Neuronal stem cell (in vitro differentiated cells): ENCODE data around the gene CD200.
A peak's percentile ranks its signal among the peaks of the same experiment; 100 is the strongest.

Source experiments
- DNase-seq: peaks from one replicate; pipeline ENCODE4 v3.0.0-alpha.2; 2013; ENCODE audit warnings: low spot score
- H2AFZ ChIP-seq: one replicate; pipeline ENCODE4 v1.6.1; 2013; ENCODE audit warnings: mild to moderate bottlenecking, low read length, inconsistent platforms
- H2AK5ac ChIP-seq: 2 replicates; pipeline ENCODE4 v1.6.1; 2013; ENCODE audit warnings: low read depth, mild to moderate bottlenecking, inconsistent platforms, low read length, moderate library complexity, mixed read lengths
- H2BK120ac ChIP-seq: 2 replicates; pipeline ENCODE4 v1.6.1; 2013; ENCODE audit warnings: low read depth, mild to moderate bottlenecking, inconsistent platforms, low read length, moderate library complexity, mixed read lengths
- H2BK12ac ChIP-seq: one replicate; pipeline ENCODE4 v1.6.1; 2013; ENCODE audit warnings: low read length, inconsistent platforms
- H2BK15ac ChIP-seq: 2 replicates; pipeline ENCODE4 v1.6.1; 2013; ENCODE audit warnings: mild to moderate bottlenecking, low read length, inconsistent platforms, mixed read lengths
- H2BK5ac ChIP-seq: one replicate; pipeline ENCODE4 v1.6.1; 2013; ENCODE audit warnings: inconsistent platforms, mild to moderate bottlenecking, low read length, moderate library complexity
- H3K14ac ChIP-seq: one replicate; pipeline ENCODE4 v1.6.1; 2013; ENCODE audit warnings: low read length, inconsistent platforms
- H3K18ac ChIP-seq: 2 replicates; pipeline ENCODE4 v1.6.1; 2013; ENCODE audit warnings: low read length, inconsistent platforms
- H3K23ac ChIP-seq: 2 replicates; pipeline ENCODE4 v1.6.1; 2013; ENCODE audit warnings: low read depth, mild to moderate bottlenecking, mixed read lengths, low read length, inconsistent platforms; ENCODE audit not compliant: poor library complexity
- H3K27ac ChIP-seq: replicated peaks from 3 replicates; pipeline ENCODE4 v1.5.1; 2013; ENCODE audit warnings: low read length, inconsistent platforms
- H3K27me3 ChIP-seq, 3 experiments: 2 replicates each; pipeline ENCODE4 v1.6.1; 2013; ENCODE audit warnings: low read length in 3 of 3, mild to moderate bottlenecking in 2 of 3, inconsistent platforms in 1 of 3, low read depth in 1 of 3, mixed read lengths in 1 of 3, moderate library complexity in 1 of 3; ENCODE audit not compliant: control insufficient read depth in 3 of 3, insufficient read depth in 3 of 3
- H3K36me3 ChIP-seq, 2 donors: replicated peaks in 1 of 2; 2 replicates each; pipeline ENCODE4 v1.6.1; 2013; ENCODE audit warnings: low read length in 2 of 2; ENCODE audit not compliant: control insufficient read depth in 2 of 2, insufficient read depth in 2 of 2
- H3K4ac ChIP-seq: 2 replicates; pipeline ENCODE4 v1.6.1; 2013; ENCODE audit warnings: inconsistent platforms, mild to moderate bottlenecking, low read length, moderate library complexity
- H3K4me1 ChIP-seq, 2 donors: 1 replicate in 1 of 2; 2 replicates in 1 of 2; pipeline ENCODE4 v1.6.1; 2013; ENCODE audit warnings: low read length in 2 of 2, low read depth in 1 of 2; ENCODE audit not compliant: control insufficient read depth in 2 of 2, insufficient read depth in 1 of 2
- H3K4me2 ChIP-seq: one replicate; pipeline ENCODE4 v1.6.1; 2013; ENCODE audit warnings: mild to moderate bottlenecking, low read length, inconsistent platforms; ENCODE audit not compliant: insufficient read depth, poor library complexity, severe bottlenecking
- H3K4me3 ChIP-seq, 2 donors: 2 replicates each; pipeline ENCODE4 v1.5.1; 2013; ENCODE audit warnings: low read length in 2 of 2, mild to moderate bottlenecking in 2 of 2, inconsistent platforms in 1 of 2, moderate library complexity in 1 of 2
- H3K79me1 ChIP-seq: one replicate; pipeline ENCODE4 v1.6.1; 2013; ENCODE audit warnings: low read depth, mild to moderate bottlenecking, inconsistent platforms, low read length, moderate library complexity
- H3K9ac ChIP-seq: one replicate; pipeline ENCODE4 v1.6.1; 2013; ENCODE audit warnings: mild to moderate bottlenecking, low read depth, low read length, inconsistent platforms; ENCODE audit not compliant: poor library complexity
- H3K9me3 ChIP-seq, 2 donors: replicated peaks in 1 of 2; 2 replicates each; pipeline versions ENCODE3 to v1.6.1; 2013; ENCODE audit warnings: low read length in 2 of 2, mild to moderate bottlenecking in 2 of 2, inconsistent platforms in 1 of 2, low read depth in 1 of 2, mixed read lengths in 1 of 2, moderate library complexity in 1 of 2; ENCODE audit not compliant: control insufficient read depth in 2 of 2, insufficient read depth in 1 of 2
- H4K8ac ChIP-seq: one replicate; pipeline ENCODE4 v1.6.1; 2013; ENCODE audit warnings: low read depth, mild to moderate bottlenecking, inconsistent platforms, low read length, moderate library complexity
- H4K91ac ChIP-seq: one replicate; pipeline ENCODE4 v1.6.1; 2013; ENCODE audit warnings: low read length, low read depth, mild to moderate bottlenecking, inconsistent platforms; ENCODE audit not compliant: poor library complexity
- WGBS, 2 donors: extraction: QIAGEN DNeasy Blood & Tissue Kit; methylation state at CpG; one replicate each; pipeline ENCODE4 v1.1.7; 2013; ENCODE audit warnings: missing lambda C conversion rate in 2 of 2, mixed read lengths in 1 of 2; ENCODE audit not compliant: insufficient read length in 2 of 2, insufficient replicate concordance in 1 of 2; ENCODE audit errors: extremely low coverage in 2 of 2; 5-methylcytosine and 5-hydroxymethylcytosine counted together

The CD200 gene

DNA sequence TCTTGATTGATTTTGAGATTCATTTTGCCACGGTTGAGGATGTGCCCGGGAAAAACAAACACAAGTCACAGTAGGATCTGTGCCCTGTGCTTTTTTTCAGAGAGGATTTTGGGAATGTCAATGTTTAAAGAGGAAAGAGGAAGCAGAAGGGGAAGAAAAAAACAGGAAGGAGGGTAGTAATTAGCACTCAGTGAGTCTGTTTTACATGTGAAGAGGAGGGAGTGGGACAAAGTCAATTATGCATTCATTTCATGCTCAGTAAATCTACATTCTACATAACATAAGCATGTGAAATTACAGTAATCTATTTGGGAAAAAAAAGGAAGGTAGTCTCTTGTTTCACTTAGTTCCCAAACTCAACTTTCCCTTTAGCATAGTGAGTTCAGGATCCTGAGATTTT is 18.3 kb upstream of the CD200 start:
- Histone ChIP-seq H3K27me3 (no peaks in the 10 kb centered on the region), H4K8ac (no peak overlapping the region), H3K79me1 (peaks cover 1% of the 10 kb centered on the region), H3K23ac (no peak overlapping the region), H3K27ac (no peak overlapping the region), H3K4me3 (no peak overlapping the region), H3K4me2 (no peak overlapping the region), H2BK5ac (no peak overlapping the region), H3K9me3 (peaks cover 1 to 19% of the 10 kb centered on the region in 2 donors), H2BK120ac (no peak overlapping the region), H3K4ac (no peak overlapping the region), H3K4me1 (peaks cover 0 to under 1% of the 10 kb centered on the region in 2 donors), H3K14ac (no peak overlapping the region), H3K9ac (no peak overlapping the region), H3K18ac (no peak overlapping the region), H2BK15ac (no peak overlapping the region), H3K36me3 (no peaks in the 10 kb centered on the region), H4K91ac (no peak overlapping the region), H2BK12ac (no peak overlapping the region), H2AFZ (no peak overlapping the region), H2AK5ac (no peak overlapping the region)
- DNase-seq = no peak
- WGBS, 2 donors = no CpG with 5 or more reads among the region's 2 CpGs

DNA sequence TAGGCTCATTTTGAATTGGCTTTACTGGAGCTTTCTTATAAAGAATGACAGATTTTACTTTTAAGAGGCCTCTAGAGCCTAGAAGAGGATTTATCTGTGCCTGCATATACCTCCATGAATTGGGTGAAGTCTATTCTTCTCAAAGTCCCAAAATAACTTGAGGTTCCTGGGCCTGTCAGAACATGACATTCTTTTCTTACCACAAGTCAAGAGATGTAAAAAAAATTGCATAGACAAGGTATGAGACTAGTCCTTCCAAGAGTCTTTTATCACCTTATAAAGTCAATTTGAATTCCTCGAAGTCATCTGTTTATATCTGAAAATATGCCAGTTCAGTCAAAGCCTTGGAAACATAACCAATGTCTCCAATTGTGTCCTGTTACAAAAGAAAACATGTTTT is 17.2 kb upstream of the CD200 start:
- Histone ChIP-seq H3K27me3 (no peaks in the 10 kb centered on the region), H2AK5ac (no peak overlapping the region), H3K27ac (no peak overlapping the region), H3K9me3 (peaks cover 1 to 19% of the 10 kb centered on the region in 2 donors), H3K4ac (no peak overlapping the region), H3K4me2 (no peak overlapping the region), H2BK120ac (no peak overlapping the region), H2AFZ (no peak overlapping the region), H3K4me1 (peaks cover 0 to 4% of the 10 kb centered on the region in 2 donors), H4K8ac (no peak overlapping the region), H3K14ac (no peak overlapping the region), H2BK5ac (no peak overlapping the region), H3K4me3 (no peak overlapping the region), H3K79me1 (peaks cover 1% of the 10 kb centered on the region), H3K9ac (no peak overlapping the region), H3K18ac (no peak overlapping the region), H3K23ac (no peak overlapping the region), H3K36me3 (no peaks in the 10 kb centered on the region), H4K91ac (no peak overlapping the region), H2BK12ac (no peak overlapping the region), H2BK15ac (no peak overlapping the region)
- WGBS, 2 donors = no CpG with 5 or more reads among the region's 1 CpG
- no peak for DNase-seq

DNA sequence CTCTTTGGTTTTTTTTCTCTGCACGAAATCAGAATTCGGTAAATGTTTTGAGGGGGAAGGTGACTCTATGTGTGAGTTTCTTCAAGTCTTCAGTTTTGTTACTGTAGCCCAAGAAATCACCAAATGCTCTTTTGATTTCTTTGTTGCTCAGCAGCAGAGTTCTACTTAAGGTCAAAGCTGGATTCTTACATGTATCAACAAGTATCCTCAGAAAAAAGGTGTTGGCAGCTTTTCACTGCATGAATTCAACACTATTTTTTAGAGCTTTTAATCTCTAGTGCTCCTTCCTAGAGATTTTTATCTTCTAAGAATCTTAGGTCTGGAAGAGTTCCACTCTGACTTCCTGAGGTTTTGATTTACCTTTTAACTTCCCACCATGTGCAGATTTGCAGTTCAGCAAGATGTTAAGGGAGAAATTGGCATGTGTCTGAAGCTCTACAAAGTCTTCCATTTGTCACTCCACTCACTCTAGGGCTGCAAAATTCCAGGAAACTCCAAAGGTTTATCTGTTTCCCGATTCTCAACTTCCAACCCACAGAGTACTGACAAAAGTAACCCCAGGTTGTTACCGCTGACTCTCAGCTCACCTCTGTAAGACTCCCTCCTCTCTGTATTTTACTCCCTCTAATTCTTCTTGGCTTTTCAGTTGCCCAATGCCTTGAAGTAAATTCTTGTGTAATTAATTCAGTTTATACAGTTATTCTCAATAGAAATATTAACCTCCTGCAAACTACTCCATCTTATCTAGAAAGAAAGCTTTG is 13.3 kb upstream of the CD200 start:
- Histone ChIP-seq H3K27me3 (no peaks in the 10 kb centered on the region), H2BK5ac (no peak overlapping the region), H3K27ac (peak overlapping the region; percentile 42), H3K9me3 (peaks cover 1 to 19% of the 10 kb centered on the region in 2 donors), H2AK5ac (no peak overlapping the region), H4K8ac (no peak overlapping the region), H3K18ac (no peak overlapping the region), H2BK120ac (no peak overlapping the region), H2AFZ (peak overlapping the region; percentile 44), H3K14ac (no peak overlapping the region), H3K23ac (no peak overlapping the region), H2BK12ac (no peak overlapping the region), H3K4ac (no peak overlapping the region), H3K4me2 (no peak overlapping the region), H3K4me3 (no peak overlapping the region), H3K4me1 (peaks cover 4 to 8% of the 10 kb centered on the region in 2 donors), H3K79me1 (no peaks in the 10 kb centered on the region), H3K9ac (no peak overlapping the region), H2BK15ac (no peak overlapping the region), H3K36me3 (no peaks in the 10 kb centered on the region), H4K91ac (no peak overlapping the region)
- WGBS, 2 donors = no CpG with 5 or more reads among the region's 4 CpGs
- DNase-seq = no peak

DNA sequence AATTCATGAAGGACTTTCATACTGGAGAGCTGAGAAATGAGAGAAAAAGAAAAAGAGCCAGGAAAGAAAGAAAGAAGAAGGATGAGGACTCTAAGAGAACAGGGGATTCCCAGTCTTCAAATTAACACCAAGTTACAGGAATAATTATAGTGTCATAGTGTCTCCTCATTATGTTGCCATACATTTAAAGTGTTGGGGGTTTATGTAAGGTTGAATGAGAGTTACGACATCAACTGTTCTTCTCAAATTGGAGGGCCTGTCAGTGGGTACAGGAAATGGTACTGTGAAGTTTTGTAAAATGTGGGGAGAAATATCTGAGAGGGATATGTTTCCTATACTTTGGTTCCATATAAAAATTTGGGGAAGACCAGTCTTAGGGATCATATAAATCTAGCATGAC is 12.3 kb upstream of the CD200 start:
- WGBS, 2 donors = no CpG with 5 or more reads among the region's 1 CpG
- peaks cover 4 to 8% of the 10 kb centered on the region in 2 donors for H3K4me1 ChIP-seq
- H2AFZ ChIP-seq = no peak overlapping the region
- no peak overlapping the region for H3K27ac ChIP-seq
- DNase-seq = no peak
- no peaks in the 10 kb centered on the region for H3K27me3 ChIP-seq
- no peak overlapping the region for H3K4me3 ChIP-seq
- no peak overlapping the region for H2BK120ac ChIP-seq
- no peak overlapping the region for H3K4me2 ChIP-seq
- H2BK15ac ChIP-seq = no peak overlapping the region
- no peak overlapping the region for H2BK5ac ChIP-seq
- no peak overlapping the region for H3K9ac ChIP-seq
- H3K4ac ChIP-seq = no peak overlapping the region
- no peak overlapping the region for H2AK5ac ChIP-seq
- no peak overlapping the region for H4K8ac ChIP-seq
- H4K91ac ChIP-seq = no peak overlapping the region
- H2BK12ac ChIP-seq = no peak overlapping the region
- H3K36me3 ChIP-seq = no peaks in the 10 kb centered on the region
- H3K9me3 ChIP-seq = peaks cover 1 to 12% of the 10 kb centered on the region in 2 donors
- no peaks in the 10 kb centered on the region for H3K79me1 ChIP-seq
- no peak overlapping the region for H3K23ac ChIP-seq
- H3K18ac ChIP-seq = no peak overlapping the region
- H3K14ac ChIP-seq = no peak overlapping the region
